GM21447 (cell line): ENCODE data around the gene ORAI3.

Experiments
- ATAC-seq: cut with Tn5 transposase; IDR thresholded peaks from one replicate; pipeline ENCODE4 v1.9.1; 2021; ENCODE audit not compliant: unreplicated experiment

ORAI3 gene

DNA sequence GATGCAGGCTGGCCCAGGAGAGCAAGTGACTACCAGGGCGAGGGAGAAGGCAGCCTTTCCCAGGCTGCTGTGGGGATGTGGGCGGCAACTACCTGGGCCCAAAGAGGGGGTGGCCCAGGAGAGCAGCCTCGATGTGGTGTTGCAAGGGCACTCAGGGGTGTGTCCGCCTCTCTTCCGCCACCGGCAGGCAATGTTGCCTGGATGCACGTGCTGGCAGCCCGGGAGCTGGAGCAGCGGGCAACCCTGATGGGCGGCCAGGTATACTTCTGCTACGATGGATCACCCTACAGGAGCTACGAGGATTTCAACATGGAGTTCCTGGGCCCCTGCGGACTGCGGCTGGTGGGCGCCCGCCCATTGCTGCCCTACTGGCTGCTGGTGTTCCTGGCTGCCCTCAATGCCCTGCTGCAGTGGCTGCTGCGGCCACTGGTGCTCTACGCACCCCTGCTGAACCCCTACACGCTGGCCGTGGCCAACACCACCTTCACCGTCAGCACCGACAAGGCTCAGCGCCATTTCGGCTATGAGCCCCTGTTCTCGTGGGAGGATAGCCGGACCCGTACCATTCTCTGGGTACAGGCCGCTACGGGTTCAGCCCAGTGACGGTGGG is 38.8 kb downstream of the ORAI3 start:
- ATAC-seq: no peak

- no peak for ATAC-seq
Observed at GRCh38 chr16:30989469-30990047, 40.7 kb downstream of the ORAI3 start.

GRCh38 chr16:30990105-30990504 is 41.2 kb downstream of the ORAI3 start:
- no peak for ATAC-seq

DNA sequence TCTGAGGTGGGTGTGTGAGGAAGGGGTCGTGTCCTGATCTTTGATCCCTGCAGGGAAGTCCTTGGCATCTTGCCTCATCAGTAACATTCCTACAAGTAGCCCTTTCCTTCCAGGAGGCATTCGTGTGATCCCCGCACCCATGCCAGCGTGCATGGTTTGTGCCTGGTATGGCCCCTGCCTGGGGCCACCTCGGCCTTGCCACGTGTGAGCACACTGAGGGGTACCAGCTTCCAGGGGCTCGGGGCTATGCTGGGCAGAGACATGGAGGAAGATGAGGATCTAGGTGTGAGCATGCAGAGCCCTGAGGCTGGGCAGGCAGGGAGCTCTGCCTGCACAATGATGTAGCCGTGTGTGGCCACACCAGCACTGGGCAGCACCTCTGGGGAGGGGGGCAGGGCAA is 42.2 kb downstream of the ORAI3 start:
- no peak for ATAC-seq

GRCh38 chr16:30992276-30992780 is 43.5 kb downstream of the ORAI3 start:
- no peak for ATAC-seq

GRCh38 chr16:30992931-30993816 is 44.3 kb downstream of the ORAI3 start:
- ATAC-seq: no peak

GRCh38 chr16:30995927-30996323 is 47.1 kb downstream of the ORAI3 start:
- no peak for ATAC-seq

DNA sequence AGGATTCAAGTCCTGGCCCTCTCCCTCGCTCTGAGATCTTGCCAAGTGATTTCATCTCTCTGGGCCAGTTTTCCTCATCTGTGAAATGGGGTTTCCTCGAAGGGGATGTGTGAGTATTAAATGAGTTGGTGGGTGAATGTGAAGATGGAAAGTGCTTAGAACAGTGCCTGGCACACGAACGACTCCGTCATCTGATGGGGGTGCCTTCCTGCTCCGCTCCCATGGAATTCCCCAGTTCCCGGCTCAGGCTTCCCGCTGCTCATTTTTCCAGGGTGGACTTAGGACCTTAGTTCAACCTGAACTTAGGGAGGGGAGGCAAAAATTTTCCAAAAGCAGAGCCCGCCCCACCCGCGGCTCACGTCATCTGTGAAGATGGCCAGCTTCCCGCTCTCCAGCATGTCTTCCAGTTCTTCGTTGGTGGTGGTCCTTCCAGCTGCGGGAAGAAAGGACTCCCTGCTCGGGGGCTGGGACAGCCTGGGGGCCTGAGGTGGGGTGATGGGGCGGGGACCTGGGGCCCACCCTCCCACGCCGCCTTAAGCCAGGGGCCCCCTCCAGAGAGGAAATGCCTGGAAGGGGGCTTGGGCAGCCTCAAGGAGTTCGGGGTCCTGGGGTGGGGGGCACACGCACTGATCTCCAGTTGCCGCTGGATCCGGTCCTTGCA is 47.6 kb downstream of the ORAI3 start:
- no peak for ATAC-seq

- peak; percentile 69 for ATAC-seq
Observed at GRCh38 chr16:30996985-30997724, 48.3 kb downstream of the ORAI3 start.

DNA sequence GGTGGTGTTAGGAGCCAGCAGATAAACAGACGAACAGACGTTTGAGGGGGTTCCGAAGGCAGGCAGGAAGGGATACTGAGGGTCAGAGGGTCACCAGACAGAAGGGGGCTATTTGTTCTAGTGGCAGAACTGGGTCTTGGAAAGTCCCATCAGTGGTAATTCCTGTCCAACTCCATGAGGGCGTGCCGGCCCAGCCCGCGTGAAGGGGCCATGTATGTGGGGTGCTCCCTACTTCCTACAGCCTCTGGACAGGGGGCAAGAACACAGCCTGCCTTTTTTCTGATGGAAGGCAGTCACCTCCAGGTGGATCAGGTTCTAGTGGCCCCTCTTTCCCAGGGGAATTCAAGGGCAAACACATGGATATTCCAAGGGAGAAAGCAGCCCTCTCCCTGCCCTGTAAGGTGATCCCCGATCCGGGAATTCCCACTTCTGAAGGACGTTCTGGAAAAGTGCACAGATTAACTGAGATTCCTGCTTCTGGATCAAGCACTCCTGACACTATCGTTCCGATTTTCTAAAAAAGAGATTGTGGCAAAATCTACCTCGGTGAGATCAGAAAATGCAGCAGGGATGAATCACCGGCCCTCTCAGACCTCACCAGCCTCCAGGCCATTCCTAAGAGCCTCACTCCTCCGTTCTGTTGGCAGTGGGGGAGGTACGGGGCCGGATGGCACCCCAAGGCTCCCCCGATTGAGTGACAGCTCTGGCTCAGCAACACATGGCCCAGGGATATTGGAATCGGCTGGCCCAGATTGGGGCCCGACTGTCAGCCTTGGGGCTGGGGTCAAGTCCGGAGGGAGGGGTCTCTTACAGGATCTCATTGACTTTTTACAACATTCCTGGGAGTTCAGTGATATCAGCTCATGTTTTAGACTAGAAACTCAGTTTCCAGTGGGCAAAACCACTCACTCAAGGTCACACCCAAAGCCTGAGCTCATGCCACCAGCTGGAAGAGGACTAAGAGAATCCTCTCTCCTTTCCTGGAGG is 49.1 kb downstream of the ORAI3 start:
- no peak for ATAC-seq

DNA sequence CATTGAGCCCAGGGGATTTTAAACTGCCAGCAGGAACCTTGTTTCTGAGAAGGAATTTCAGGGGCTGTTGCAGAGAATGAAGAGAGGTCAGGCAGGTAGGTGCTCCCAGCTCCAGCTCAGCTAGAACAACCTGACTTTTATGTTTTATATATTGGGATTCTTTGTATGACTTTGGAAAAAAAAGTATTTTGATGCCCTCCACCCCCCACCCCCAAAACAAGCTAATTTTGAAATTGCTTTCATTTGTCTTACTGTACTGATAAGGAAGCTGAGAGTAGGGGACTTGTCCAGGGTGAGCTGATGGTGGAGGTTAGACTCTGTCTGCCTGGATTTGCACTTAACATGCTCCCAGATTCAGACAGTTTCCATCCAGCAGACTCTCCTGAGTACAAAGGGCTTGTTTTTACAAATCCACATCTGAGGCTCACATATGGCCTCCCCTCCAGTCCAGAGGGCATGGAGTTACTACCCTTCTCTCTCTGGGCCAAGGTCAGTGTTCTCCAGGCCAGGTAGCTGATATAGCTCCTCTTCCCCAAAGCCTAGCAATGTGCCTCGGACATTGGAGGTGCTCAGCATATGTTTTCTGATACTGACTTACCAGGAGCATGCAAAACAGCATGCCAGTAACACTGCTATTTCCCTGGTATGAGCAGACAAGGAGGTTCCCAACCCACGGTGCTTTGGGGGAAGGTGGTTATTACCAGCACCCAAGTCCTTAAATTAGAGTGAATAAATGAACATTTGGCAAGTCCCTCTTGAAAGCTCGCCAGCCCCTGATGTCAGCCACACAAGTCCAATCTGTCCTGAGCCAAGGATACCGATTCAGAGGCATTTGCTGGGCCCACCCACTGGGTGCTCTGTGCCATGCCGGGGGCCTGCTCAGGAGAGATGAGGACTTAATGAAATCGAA is 50.2 kb downstream of the ORAI3 start:
- ATAC-seq: no peak

DNA sequence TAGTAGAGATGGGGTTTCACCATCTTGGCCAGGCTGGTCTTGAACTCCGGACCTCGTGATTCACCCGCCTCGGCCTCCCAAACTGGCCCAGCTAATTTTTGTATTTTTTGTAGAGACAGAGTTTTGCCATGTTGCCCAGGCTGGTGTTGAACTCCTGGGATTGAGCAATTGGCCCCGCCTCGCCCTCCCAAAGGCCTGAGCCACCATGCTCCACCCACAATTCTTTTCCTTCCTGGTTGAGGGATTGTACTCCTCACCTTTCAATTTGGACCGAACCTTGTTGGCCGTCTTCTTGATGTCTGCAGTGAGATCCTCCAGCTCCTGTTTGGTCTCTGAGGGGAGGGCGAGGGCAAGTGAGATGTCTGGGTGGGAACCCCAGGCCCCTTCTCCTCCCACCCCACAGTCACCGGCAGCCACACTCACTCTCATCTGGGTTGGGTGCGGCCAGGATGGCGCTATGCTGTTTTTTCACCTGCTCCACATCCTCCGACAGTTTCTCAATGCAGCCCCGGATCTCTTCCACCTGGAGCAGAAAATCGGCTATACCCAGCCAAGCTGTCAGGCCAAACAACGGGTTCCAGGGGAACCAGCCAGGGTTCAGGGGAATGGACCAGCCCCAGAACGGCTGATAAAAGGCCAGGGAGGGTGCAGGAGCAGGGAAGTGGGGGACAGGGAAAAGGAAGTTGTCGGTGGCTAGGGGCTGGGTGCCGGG is 52.0 kb downstream of the ORAI3 start:
- ATAC-seq: no peak

DNA sequence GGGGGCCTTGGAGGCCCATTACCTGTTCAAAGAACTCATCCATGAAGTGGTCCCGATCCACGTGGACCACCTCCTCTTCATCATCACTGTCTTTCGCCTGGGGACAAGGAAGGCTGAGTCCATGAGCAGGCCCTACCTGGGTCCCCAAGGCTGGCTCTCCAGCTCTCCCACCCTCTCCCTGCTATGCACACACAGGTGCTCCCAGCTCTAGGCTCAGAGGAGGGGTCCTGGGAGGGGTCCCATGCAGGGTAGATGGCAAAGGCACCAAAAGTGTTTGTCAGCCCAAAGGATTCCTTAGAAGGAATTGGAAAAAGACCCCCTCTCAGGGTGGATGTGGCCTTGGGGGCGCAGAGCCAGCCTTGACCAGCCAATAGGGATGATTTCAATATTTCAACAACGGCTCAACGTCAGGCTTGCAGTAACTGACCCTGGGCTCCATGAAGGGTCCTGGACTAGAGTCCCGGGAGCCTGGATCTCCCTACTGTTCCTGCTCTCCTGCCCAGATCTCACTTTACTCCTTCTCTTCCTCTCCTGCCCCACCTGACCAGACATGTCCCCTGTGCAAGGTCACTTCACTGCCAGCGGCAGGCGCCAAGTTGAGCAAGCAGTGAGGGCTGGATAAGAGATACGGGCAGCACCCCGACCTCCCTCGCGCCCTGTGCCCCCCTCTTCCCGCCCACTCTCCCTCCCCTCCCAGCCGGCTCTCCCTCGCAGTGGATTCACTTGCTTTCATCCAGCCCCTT is 52.8 kb downstream of the ORAI3 start:
- ATAC-seq: no peak

DNA sequence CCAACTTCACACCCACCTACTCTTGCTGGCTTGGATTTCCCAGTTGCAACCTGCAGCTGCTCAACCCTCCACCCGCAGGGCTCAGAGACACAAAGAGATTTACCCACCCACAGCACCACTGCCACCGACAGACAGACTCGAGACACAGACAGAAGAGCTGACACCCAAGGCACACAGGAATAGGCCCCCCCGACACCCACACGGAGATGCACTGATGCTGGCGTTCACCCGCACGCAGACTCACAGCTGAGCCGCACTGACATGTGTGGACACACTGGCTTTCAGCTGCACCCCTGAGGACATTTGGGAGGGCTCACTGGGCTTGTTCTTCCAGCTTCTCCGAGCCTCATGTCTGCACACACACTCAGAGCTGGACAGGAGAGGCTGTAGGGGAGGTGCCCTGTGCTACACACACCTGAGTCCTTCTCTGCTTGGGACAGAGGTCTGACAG is 53.4 kb downstream of the ORAI3 start:
- ATAC-seq: no peak

DNA sequence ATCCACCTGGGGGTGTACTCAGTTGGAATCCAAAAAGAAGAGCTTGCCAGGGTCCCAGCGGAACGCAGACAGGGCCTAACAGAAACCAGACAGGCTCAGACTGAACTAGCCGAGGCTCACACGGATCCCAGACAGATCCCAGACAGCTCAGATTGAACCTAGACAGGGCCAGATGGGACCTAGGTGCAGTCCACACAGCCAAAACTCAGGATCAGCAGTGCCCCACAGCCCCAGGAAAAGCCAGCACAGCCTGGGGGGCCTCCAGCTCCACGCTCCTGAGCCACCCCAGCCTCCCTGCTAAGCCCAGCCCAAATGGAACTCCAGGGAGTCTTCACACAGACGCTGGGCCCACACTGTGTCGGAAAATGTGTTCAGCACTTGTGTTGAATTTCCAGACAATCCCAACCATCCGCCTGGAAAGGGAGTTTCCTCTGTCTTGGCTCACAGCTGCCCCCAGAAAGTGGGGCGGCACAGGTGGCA is 54.0 kb downstream of the ORAI3 start:
- ATAC-seq: no peak

DNA sequence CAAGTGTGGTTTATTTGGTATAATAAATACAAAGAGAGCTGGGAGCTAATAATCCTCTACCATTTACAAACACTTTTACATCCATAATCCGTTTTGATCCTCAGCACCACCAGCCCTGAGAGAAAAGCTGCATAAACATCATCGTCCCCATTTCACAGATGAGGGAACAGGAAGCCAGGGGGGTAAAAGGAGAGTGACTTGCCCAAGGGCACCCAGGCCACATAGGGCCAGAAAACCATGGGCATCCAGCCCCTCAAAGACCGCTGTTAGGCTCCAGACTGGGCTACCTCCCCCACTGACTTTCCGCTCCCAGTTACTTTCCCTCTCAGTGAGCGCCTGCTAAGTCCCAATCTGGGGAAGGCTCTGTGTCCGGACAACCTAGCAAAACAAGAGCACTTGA is 54.9 kb downstream of the ORAI3 start:
- no peak for ATAC-seq
